WTC11 (cell line): Measurements from ENCODE around the gene SRSF9. TPM values are rescaled to one million over a fixed set of nuclear protein-coding genes. Genes with fewer than 3 reads are reported as not detected.

Experiments used
- ATAC-seq: fragments of 200-7000 bp; cut with Tn5 transposase; 2 replicates; pipeline ENCODE4 v1.10.0; 2021; ENCODE audit warnings: mild to moderate bottlenecking, moderate library complexity
- CTCF ChIA-PET: fragments of 300-600 bp; sonication (Branson Sonifier 250); formaldehyde crosslinking; loops from one replicate; lab custom pipeline; 2021; ENCODE audit warnings: antibody characterized with exemption; lab: Charles Lee
- POLR2A ChIA-PET: fragments of 350-600 bp; sonication (Branson Sonifier 250); formaldehyde crosslinking; loops from one replicate; lab custom pipeline; 2021; ENCODE audit warnings: antibody characterized with exemption; lab: Charles Lee
- DNase-seq: peaks from one replicate; pipeline ENCODE4 v3.0.0; 2021; ENCODE audit warnings: low spot score
- H3K27ac Mint-ChIP-seq: 2 replicates; pipeline ENCODE4 v1.8.0; 2021; ENCODE audit warnings: mixed read lengths
- H3K27me3 Mint-ChIP-seq: 2 replicates; pipeline ENCODE4 v1.8.0; 2021; ENCODE audit warnings: low read depth, mild to moderate bottlenecking, moderate library complexity, mixed read lengths
- H3K36me3 Mint-ChIP-seq: 2 replicates; pipeline ENCODE4 v1.8.0; 2021; ENCODE audit warnings: mixed read lengths
- H3K4me1 Mint-ChIP-seq: 2 replicates; pipeline ENCODE4 v1.8.0; 2022; ENCODE audit warnings: mixed read lengths
- H3K4me3 Mint-ChIP-seq: 2 replicates; pipeline ENCODE4 v1.8.0; 2021; ENCODE audit warnings: mild to moderate bottlenecking, moderate library complexity, mixed read lengths
- H3K9me3 Mint-ChIP-seq: 2 replicates; pipeline ENCODE4 v1.8.0; 2021; ENCODE audit warnings: mixed read lengths
- CBFB ChIP-seq: sonication (generic); formaldehyde crosslinking; IDR thresholded peaks from 2 replicates; pipeline ENCODE4 v1.8.1; 2022; ENCODE audit warnings: mild to moderate bottlenecking, low read depth, missing genetic modification reagents
- GRHL2 ChIP-seq: fragments of 250-450 bp; sonication (Bioruptor Pico); IDR thresholded peaks from 2 replicates; pipeline ENCODE4 v1.8.0; 2022; ENCODE audit warnings: mild to moderate bottlenecking, moderate library complexity; ENCODE audit not compliant: insufficient replicate concordance, severe bottlenecking
- JUN ChIP-seq: sonication (generic); formaldehyde crosslinking; IDR thresholded peaks from 2 replicates; pipeline ENCODE4 v1.8.0; 2023; ENCODE audit warnings: mild to moderate bottlenecking, missing genetic modification reagents
- MXD4 ChIP-seq: fragments of 250-450 bp; sonication (Bioruptor Pico); IDR thresholded peaks from 2 replicates; pipeline ENCODE4 v1.8.0; 2021; ENCODE audit warnings: mild to moderate bottlenecking, moderate library complexity, borderline replicate concordance
- MYBL2 ChIP-seq: sonication (generic); formaldehyde crosslinking; IDR thresholded peaks from 2 replicates; pipeline ENCODE4 v1.8.1; 2023; ENCODE audit warnings: mild to moderate bottlenecking, moderate library complexity, missing genetic modification reagents
- NFYB ChIP-seq: sonication (generic); formaldehyde crosslinking; conservative IDR thresholded peaks from 2 replicates; pipeline ENCODE4 v1.8.0; 2022; ENCODE audit warnings: low read depth, missing genetic modification reagents
- NR1H2 ChIP-seq: sonication (generic); formaldehyde crosslinking; IDR thresholded peaks from 2 replicates; pipeline ENCODE4 v1.9.0; 2021; ENCODE audit warnings: mild to moderate bottlenecking, moderate library complexity, missing genetic modification reagents
- NR3C1 ChIP-seq: sonication (generic); formaldehyde crosslinking; conservative IDR thresholded peaks from 2 replicates; pipeline ENCODE4 v1.8.1; 2023; ENCODE audit warnings: low read depth, mild to moderate bottlenecking, missing genetic modification reagents
- RELA ChIP-seq: sonication (generic); formaldehyde crosslinking; IDR thresholded peaks from 2 replicates; pipeline ENCODE4 v1.8.1; 2022; ENCODE audit warnings: missing genetic modification reagents, mild to moderate bottlenecking, borderline replicate concordance
- SMAD3 ChIP-seq: sonication (generic); formaldehyde crosslinking; IDR thresholded peaks from 2 replicates; pipeline ENCODE4 v1.8.0; 2022; ENCODE audit warnings: missing genetic modification reagents, mild to moderate bottlenecking, borderline replicate concordance
- SMAD4 ChIP-seq: sonication (generic); formaldehyde crosslinking; IDR thresholded peaks from 2 replicates; pipeline ENCODE4 v1.8.0; 2022; ENCODE audit warnings: mild to moderate bottlenecking, missing genetic modification reagents
- TP53 ChIP-seq: sonication (generic); formaldehyde crosslinking; IDR thresholded peaks from 2 replicates; pipeline ENCODE4 v1.8.1; 2023; ENCODE audit warnings: mild to moderate bottlenecking, missing genetic modification reagents
- ZNF121 ChIP-seq: sonication (generic); formaldehyde crosslinking; IDR thresholded peaks from 2 replicates; pipeline ENCODE4 v1.8.0; 2023; ENCODE audit warnings: missing genetic modification reagents
- ZNF317 ChIP-seq: sonication (generic); formaldehyde crosslinking; IDR thresholded peaks from 2 replicates; pipeline ENCODE4 v1.8.1; 2023; ENCODE audit warnings: low read depth, mild to moderate bottlenecking, moderate library complexity, missing genetic modification reagents, borderline replicate concordance
- total RNA-seq: library from RNA; stranded (reverse); gene quantifications from 3 replicates; pipeline ENCODE4 v1.2.3, GENCODE V29; 2021
- TF ChIP-seq, protein P1 (sequence below): sonication (generic); formaldehyde crosslinking; IDR thresholded peaks from 2 replicates; pipeline ENCODE4 v1.8.0; 2022; ENCODE audit warnings: mild to moderate bottlenecking, missing genetic modification reagents
- TF ChIP-seq, protein P2 (sequence below): sonication (generic); formaldehyde crosslinking; IDR thresholded peaks from 2 replicates; pipeline ENCODE4 v1.8.1; 2022; ENCODE audit warnings: mild to moderate bottlenecking, moderate library complexity, missing genetic modification reagents
- TF ChIP-seq, protein P3 (sequence below): fragments of 250-450 bp; sonication (Bioruptor Pico); conservative IDR thresholded peaks from 2 replicates; pipeline ENCODE4 v1.9.0; 2021; ENCODE audit warnings: mild to moderate bottlenecking
- TF ChIP-seq, protein P4 (sequence below): fragments of 250-450 bp; sonication (Bioruptor Pico); IDR thresholded peaks from 2 replicates; pipeline ENCODE4 v1.9.0; 2021; ENCODE audit warnings: mild to moderate bottlenecking
- TF ChIP-seq, protein P5 (sequence below): sonication (generic); formaldehyde crosslinking; IDR thresholded peaks from 2 replicates; pipeline ENCODE4 v1.8.0; 2022; ENCODE audit warnings: mild to moderate bottlenecking, missing genetic modification reagents
- TF ChIP-seq, protein P6 (sequence below): sonication (generic); formaldehyde crosslinking; conservative IDR thresholded peaks from 2 replicates; pipeline ENCODE4 v1.8.1; 2023; ENCODE audit warnings: mild to moderate bottlenecking, low read depth, missing genetic modification reagents, moderate library complexity

Gene SRSF9
- total RNA-seq, 1 experiment from 2014 or later, result 286 TPM

DNA sequence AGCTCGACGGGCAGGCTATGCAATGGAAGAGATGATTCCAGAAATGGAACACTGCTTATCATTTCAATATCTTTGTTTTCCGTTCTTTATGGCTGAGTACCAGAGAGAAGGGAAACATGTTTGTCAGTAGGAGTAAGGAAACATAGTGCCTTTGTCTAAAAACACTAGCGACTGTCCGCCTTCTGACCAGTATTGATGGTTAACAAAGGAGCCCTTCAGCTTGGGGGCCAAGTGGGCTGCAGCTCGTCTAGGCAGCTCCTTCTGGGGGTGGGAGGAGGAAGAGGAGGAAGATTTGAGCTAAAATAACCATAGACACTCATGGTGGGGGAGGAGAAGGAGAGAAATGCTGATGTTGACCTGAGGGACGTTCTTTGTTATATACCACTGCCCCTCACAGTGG is 44.5 kb upstream of the SRSF9 start:
- Mint-ChIP-seq H3K4me3 (no peak overlapping the region), H3K4me1 (no peaks in the 10 kb centered on the region), H3K27ac (no peak overlapping the region), H3K36me3 (peaks cover 36% of the 10 kb centered on the region), H3K27me3 (no peaks in the 10 kb centered on the region), H3K9me3 (no peaks in the 10 kb centered on the region)
- ChIA-PET POLR2A (interaction anchor here (1.5 kb wide), 1 partner anchor 9 kb away, joined by 3 read pairs; no protein-coding TSS in a partner anchor), CTCF (interaction anchor here (0.8 kb wide), 1 partner anchor 40 kb away, joined by 3 read pairs; no protein-coding TSS in a partner anchor)
- ATAC-seq (no peak), DNase-seq (no peak)
- TF ChIP-seq GRHL2 (CRISPR knock-in tag) (no peak), MXD4 (CRISPR knock-in tag) (no peak), TP53 (no peak), NFYB (CRISPR knock-in tag) (no peak), SMAD3 (CRISPR knock-in tag) (no peak), SMAD4 (CRISPR knock-in tag) (no peak), ZNF121 (CRISPR knock-in tag) (no peak), NR1H2 (CRISPR knock-in tag) (no peak), CBFB (CRISPR knock-in tag) (no peak), JUN (CRISPR knock-in tag) (no peak), NR3C1 (CRISPR knock-in tag) (no peak), ZNF317 (CRISPR knock-in tag) (no peak), RELA (CRISPR knock-in tag) (no peak), MYBL2 (CRISPR knock-in tag) (no peak)
- TF ChIP-seq, protein P1, sequence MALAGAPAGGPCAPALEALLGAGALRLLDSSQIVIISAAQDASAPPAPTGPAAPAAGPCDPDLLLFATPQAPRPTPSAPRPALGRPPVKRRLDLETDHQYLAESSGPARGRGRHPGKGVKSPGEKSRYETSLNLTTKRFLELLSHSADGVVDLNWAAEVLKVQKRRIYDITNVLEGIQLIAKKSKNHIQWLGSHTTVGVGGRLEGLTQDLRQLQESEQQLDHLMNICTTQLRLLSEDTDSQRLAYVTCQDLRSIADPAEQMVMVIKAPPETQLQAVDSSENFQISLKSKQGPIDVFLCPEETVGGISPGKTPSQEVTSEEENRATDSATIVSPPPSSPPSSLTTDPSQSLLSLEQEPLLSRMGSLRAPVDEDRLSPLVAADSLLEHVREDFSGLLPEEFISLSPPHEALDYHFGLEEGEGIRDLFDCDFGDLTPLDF (CRISPR knock-in tag), result no peak
- TF ChIP-seq, protein P2, sequence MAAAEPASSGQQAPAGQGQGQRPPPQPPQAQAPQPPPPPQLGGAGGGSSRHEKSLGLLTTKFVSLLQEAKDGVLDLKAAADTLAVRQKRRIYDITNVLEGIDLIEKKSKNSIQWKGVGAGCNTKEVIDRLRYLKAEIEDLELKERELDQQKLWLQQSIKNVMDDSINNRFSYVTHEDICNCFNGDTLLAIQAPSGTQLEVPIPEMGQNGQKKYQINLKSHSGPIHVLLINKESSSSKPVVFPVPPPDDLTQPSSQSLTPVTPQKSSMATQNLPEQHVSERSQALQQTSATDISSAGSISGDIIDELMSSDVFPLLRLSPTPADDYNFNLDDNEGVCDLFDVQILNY (CRISPR knock-in tag), result no peak
- TF ChIP-seq, protein P3, sequence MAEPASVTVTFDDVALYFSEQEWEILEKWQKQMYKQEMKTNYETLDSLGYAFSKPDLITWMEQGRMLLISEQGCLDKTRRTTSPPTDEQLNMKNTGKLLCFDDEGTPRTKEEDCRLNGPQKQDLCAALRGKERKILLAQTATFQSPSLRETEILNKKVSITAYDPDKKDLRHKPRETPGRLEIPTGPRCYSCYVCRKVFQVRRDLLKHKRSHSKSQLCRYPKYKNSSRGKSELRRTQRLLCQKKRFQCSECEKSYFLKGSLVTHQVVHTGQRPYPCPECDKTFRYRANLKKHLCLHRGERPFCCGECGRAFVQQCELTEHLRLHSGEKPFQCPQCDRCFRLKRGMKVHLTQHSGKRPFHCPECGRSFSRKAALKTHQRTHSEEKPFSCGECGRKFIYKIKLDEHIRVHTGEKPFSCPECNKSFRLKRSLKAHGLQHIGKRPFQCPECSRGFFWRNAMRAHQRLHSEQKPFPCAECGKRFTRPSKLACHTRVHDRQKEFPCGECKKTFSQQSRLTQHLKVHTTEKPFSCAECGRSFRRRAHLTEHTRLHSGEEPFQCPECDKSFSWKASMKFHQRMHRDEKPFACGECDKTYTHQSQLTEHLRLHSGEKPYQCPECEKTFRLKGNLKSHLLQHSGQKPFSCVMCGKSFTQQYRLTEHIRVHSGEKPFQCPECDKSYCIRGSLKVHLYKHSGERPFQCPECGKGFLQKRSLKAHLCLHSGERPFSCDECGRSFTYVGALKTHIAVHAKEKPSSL (CRISPR knock-in tag), result no peak
- TF ChIP-seq, protein P4, sequence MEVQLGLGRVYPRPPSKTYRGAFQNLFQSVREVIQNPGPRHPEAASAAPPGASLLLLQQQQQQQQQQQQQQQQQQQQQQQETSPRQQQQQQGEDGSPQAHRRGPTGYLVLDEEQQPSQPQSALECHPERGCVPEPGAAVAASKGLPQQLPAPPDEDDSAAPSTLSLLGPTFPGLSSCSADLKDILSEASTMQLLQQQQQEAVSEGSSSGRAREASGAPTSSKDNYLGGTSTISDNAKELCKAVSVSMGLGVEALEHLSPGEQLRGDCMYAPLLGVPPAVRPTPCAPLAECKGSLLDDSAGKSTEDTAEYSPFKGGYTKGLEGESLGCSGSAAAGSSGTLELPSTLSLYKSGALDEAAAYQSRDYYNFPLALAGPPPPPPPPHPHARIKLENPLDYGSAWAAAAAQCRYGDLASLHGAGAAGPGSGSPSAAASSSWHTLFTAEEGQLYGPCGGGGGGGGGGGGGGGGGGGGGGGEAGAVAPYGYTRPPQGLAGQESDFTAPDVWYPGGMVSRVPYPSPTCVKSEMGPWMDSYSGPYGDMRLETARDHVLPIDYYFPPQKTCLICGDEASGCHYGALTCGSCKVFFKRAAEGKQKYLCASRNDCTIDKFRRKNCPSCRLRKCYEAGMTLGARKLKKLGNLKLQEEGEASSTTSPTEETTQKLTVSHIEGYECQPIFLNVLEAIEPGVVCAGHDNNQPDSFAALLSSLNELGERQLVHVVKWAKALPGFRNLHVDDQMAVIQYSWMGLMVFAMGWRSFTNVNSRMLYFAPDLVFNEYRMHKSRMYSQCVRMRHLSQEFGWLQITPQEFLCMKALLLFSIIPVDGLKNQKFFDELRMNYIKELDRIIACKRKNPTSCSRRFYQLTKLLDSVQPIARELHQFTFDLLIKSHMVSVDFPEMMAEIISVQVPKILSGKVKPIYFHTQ (CRISPR knock-in tag), result no peak
- TF ChIP-seq, protein P5, sequence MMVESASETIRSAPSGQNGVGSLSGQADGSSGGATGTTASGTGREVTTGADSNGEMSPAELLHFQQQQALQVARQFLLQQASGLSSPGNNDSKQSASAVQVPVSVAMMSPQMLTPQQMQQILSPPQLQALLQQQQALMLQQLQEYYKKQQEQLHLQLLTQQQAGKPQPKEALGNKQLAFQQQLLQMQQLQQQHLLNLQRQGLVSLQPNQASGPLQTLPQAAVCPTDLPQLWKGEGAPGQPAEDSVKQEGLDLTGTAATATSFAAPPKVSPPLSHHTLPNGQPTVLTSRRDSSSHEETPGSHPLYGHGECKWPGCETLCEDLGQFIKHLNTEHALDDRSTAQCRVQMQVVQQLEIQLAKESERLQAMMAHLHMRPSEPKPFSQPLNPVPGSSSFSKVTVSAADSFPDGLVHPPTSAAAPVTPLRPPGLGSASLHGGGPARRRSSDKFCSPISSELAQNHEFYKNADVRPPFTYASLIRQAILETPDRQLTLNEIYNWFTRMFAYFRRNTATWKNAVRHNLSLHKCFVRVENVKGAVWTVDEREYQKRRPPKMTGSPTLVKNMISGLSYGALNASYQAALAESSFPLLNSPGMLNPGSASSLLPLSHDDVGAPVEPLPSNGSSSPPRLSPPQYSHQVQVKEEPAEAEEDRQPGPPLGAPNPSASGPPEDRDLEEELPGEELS (CRISPR knock-in tag), result no peak
- TF ChIP-seq, protein P6, sequence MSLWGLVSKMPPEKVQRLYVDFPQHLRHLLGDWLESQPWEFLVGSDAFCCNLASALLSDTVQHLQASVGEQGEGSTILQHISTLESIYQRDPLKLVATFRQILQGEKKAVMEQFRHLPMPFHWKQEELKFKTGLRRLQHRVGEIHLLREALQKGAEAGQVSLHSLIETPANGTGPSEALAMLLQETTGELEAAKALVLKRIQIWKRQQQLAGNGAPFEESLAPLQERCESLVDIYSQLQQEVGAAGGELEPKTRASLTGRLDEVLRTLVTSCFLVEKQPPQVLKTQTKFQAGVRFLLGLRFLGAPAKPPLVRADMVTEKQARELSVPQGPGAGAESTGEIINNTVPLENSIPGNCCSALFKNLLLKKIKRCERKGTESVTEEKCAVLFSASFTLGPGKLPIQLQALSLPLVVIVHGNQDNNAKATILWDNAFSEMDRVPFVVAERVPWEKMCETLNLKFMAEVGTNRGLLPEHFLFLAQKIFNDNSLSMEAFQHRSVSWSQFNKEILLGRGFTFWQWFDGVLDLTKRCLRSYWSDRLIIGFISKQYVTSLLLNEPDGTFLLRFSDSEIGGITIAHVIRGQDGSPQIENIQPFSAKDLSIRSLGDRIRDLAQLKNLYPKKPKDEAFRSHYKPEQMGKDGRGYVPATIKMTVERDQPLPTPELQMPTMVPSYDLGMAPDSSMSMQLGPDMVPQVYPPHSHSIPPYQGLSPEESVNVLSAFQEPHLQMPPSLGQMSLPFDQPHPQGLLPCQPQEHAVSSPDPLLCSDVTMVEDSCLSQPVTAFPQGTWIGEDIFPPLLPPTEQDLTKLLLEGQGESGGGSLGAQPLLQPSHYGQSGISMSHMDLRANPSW (CRISPR knock-in tag), result no peak
